WTC11 (cell line): ENCODE measurements around the gene PPP1R1B. TPM values are rescaled to one million over a fixed set of nuclear protein-coding genes. Genes with fewer than 3 reads are reported as not detected.

Experiments
- ATAC-seq: fragments of 200-7000 bp; cut with Tn5 transposase; 2 replicates; pipeline ENCODE4 v1.10.0; 2021; ENCODE audit warnings: mild to moderate bottlenecking, moderate library complexity
- CTCF ChIA-PET: fragments of 300-600 bp; sonication (Branson Sonifier 250); formaldehyde crosslinking; loops from one replicate; lab custom pipeline; 2021; ENCODE audit warnings: antibody characterized with exemption; lab: Charles Lee
- POLR2A ChIA-PET: fragments of 350-600 bp; sonication (Branson Sonifier 250); formaldehyde crosslinking; loops from one replicate; lab custom pipeline; 2021; ENCODE audit warnings: antibody characterized with exemption; lab: Charles Lee
- DNase-seq: peaks from one replicate; pipeline ENCODE4 v3.0.0; 2021; ENCODE audit warnings: low spot score
- H3K27ac Mint-ChIP-seq: 2 replicates; pipeline ENCODE4 v1.8.0; 2021; ENCODE audit warnings: mixed read lengths
- H3K27me3 Mint-ChIP-seq: 2 replicates; pipeline ENCODE4 v1.8.0; 2021; ENCODE audit warnings: low read depth, mild to moderate bottlenecking, moderate library complexity, mixed read lengths
- H3K36me3 Mint-ChIP-seq: 2 replicates; pipeline ENCODE4 v1.8.0; 2021; ENCODE audit warnings: mixed read lengths
- H3K4me1 Mint-ChIP-seq: 2 replicates; pipeline ENCODE4 v1.8.0; 2022; ENCODE audit warnings: mixed read lengths
- H3K4me3 Mint-ChIP-seq: 2 replicates; pipeline ENCODE4 v1.8.0; 2021; ENCODE audit warnings: mild to moderate bottlenecking, moderate library complexity, mixed read lengths
- H3K9me3 Mint-ChIP-seq: 2 replicates; pipeline ENCODE4 v1.8.0; 2021; ENCODE audit warnings: mixed read lengths
- AR ChIP-seq: fragments of 250-450 bp; sonication (Bioruptor Pico); IDR thresholded peaks from 2 replicates; pipeline ENCODE4 v1.9.0; 2021; ENCODE audit warnings: mild to moderate bottlenecking
- ARID4B ChIP-seq: sonication (generic); formaldehyde crosslinking; IDR thresholded peaks from 2 replicates; pipeline ENCODE4 v1.8.0; 2023; ENCODE audit warnings: missing genetic modification reagents, mild to moderate bottlenecking, borderline replicate concordance
- CTCF ChIP-seq: fragments of 200-600 bp; IDR thresholded peaks from 2 replicates; pipeline ENCODE4 v1.8.0; 2022; ENCODE audit warnings: antibody characterized with exemption
- E2F4 ChIP-seq: sonication (generic); formaldehyde crosslinking; IDR thresholded peaks from 2 replicates; pipeline ENCODE4 v1.8.1; 2022; ENCODE audit warnings: low read depth, mild to moderate bottlenecking, moderate library complexity, missing genetic modification reagents, borderline replicate concordance
- FOXP4 ChIP-seq: sonication (generic); formaldehyde crosslinking; IDR thresholded peaks from 2 replicates; pipeline ENCODE4 v1.8.0; 2022; ENCODE audit warnings: mild to moderate bottlenecking, missing genetic modification reagents
- IRF2 ChIP-seq: sonication (generic); formaldehyde crosslinking; IDR thresholded peaks from 2 replicates; pipeline ENCODE4 v1.8.0; 2022; ENCODE audit warnings: low read depth, missing genetic modification reagents, borderline replicate concordance
- NR1H2 ChIP-seq: sonication (generic); formaldehyde crosslinking; IDR thresholded peaks from 2 replicates; pipeline ENCODE4 v1.9.0; 2021; ENCODE audit warnings: mild to moderate bottlenecking, moderate library complexity, missing genetic modification reagents
- PRDM15 ChIP-seq: sonication (generic); formaldehyde crosslinking; IDR thresholded peaks from 2 replicates; pipeline ENCODE4 v1.8.0; 2022; ENCODE audit warnings: missing genetic modification reagents
- PREB ChIP-seq: sonication (generic); formaldehyde crosslinking; IDR thresholded peaks from 2 replicates; pipeline ENCODE4 v1.8.1; 2022; ENCODE audit warnings: mild to moderate bottlenecking, missing genetic modification reagents, moderate library complexity, borderline replicate concordance
- RELA ChIP-seq: sonication (generic); formaldehyde crosslinking; IDR thresholded peaks from 2 replicates; pipeline ENCODE4 v1.8.1; 2022; ENCODE audit warnings: missing genetic modification reagents, mild to moderate bottlenecking, borderline replicate concordance
- TCF7 ChIP-seq: sonication (generic); formaldehyde crosslinking; IDR thresholded peaks from 2 replicates; pipeline ENCODE4 v1.8.0; 2022; ENCODE audit warnings: mild to moderate bottlenecking, low read depth, missing genetic modification reagents, moderate library complexity
- TEAD1 ChIP-seq: sonication (generic); formaldehyde crosslinking; IDR thresholded peaks from 2 replicates; pipeline ENCODE4 v1.8.0; 2022; ENCODE audit warnings: mild to moderate bottlenecking, missing genetic modification reagents
- TEAD4 ChIP-seq: sonication (generic); formaldehyde crosslinking; IDR thresholded peaks from 2 replicates; pipeline ENCODE4 v1.8.0; 2022; ENCODE audit warnings: mild to moderate bottlenecking, missing genetic modification reagents
- TP53 ChIP-seq: sonication (generic); formaldehyde crosslinking; IDR thresholded peaks from 2 replicates; pipeline ENCODE4 v1.8.1; 2023; ENCODE audit warnings: mild to moderate bottlenecking, missing genetic modification reagents
- ZBTB43 ChIP-seq: sonication (generic); formaldehyde crosslinking; IDR thresholded peaks from 2 replicates; pipeline ENCODE4 v1.8.1; 2023; ENCODE audit warnings: mild to moderate bottlenecking, missing genetic modification reagents
- ZNF138 ChIP-seq: sonication (generic); formaldehyde crosslinking; conservative IDR thresholded peaks from 2 replicates; pipeline ENCODE4 v1.8.1; 2022; ENCODE audit warnings: mild to moderate bottlenecking, moderate library complexity, missing genetic modification reagents
- ZNF219 ChIP-seq: sonication (generic); formaldehyde crosslinking; IDR thresholded peaks from 2 replicates; pipeline ENCODE4 v1.8.0; 2023; ENCODE audit warnings: missing genetic modification reagents, mild to moderate bottlenecking, borderline replicate concordance
- ZNF396 ChIP-seq: fragments of 250-450 bp; sonication (Bioruptor Pico); IDR thresholded peaks from 2 replicates; pipeline ENCODE4 v1.8.0; 2021; ENCODE audit warnings: mild to moderate bottlenecking, moderate library complexity, borderline replicate concordance
- ZNF423 ChIP-seq: fragments of 250-450 bp; sonication (Bioruptor Pico); IDR thresholded peaks from 2 replicates; pipeline ENCODE4 v2.1.2; 2022; ENCODE audit warnings: mild to moderate bottlenecking, moderate library complexity
- total RNA-seq: library from RNA; stranded (reverse); gene quantifications from 3 replicates; pipeline ENCODE4 v1.2.3, GENCODE V29; 2021

The PPP1R1B gene
- total RNA-seq, 1 experiment from 2014 or later: 20.5 TPM

- Mint-ChIP-seq H3K36me3 (no peaks in the 10 kb centered on the region), H3K27ac (no peak overlapping the region), H3K9me3 (no peaks in the 10 kb centered on the region), H3K4me1 (peaks cover 32% of the 10 kb centered on the region), H3K27me3 (peaks cover 45% of the 10 kb centered on the region), H3K4me3 (no peak overlapping the region)
- ATAC-seq (no peak), DNase-seq (no peak)
- CTCF ChIA-PET: interaction anchor here (1.0 to 18.0 kb wide), 13 partner anchors 18 to 123 kb away, joined by 3 to 876 read pairs (median 12); partner anchors contain the start of genes ERBB2, MIEN1, PGAP3 and PPP1R1B
- POLR2A ChIA-PET: no interaction called here
- TF ChIP-seq ZNF423 (CRISPR knock-in tag): no peak
- no peak for TF ChIP-seq RELA
- TF ChIP-seq TCF7 (CRISPR knock-in tag): no peak
- no peak for TF ChIP-seq ZNF219 (CRISPR knock-in tag)
- TF ChIP-seq TEAD1 (CRISPR knock-in tag): no peak
- TF ChIP-seq NR1H2 (CRISPR knock-in tag): no peak
- no peak for TF ChIP-seq E2F4 (CRISPR knock-in tag)
- no peak for TF ChIP-seq TP53 (CRISPR knock-in tag)
- no peak for TF ChIP-seq IRF2
- TF ChIP-seq PRDM15 (CRISPR knock-in tag): no peak
- TF ChIP-seq ARID4B (CRISPR knock-in tag): no peak
- TF ChIP-seq AR (CRISPR knock-in tag): no peak
- no peak for TF ChIP-seq ZNF396 (CRISPR knock-in tag)
- no peak for TF ChIP-seq FOXP4 (CRISPR knock-in tag)
- no peak for TF ChIP-seq TEAD4 (CRISPR knock-in tag)
- no peak for TF ChIP-seq ZBTB43
- no peak for TF ChIP-seq ZNF138 (CRISPR knock-in tag)
- no peak for TF ChIP-seq CTCF
- no peak for TF ChIP-seq PREB (CRISPR knock-in tag)
Observed at GRCh38 chr17:39670746-39671145, 44.0 kb downstream of the PPP1R1B start.
